ENCODE results near the gene CITED4. TPM values are rescaled to one million over a fixed set of nuclear protein-coding genes. Genes with fewer than 3 reads are reported as not detected.

Gene CITED4
- total RNA-seq = 10 to 100 TPM; 17.2 to 23.6 TPM
- total RNA-seq = 8.7 to 11.3 reads per million in 2 donors

GRCh38 chr1:40862008-40862863, at the start of gene CITED4:
Gene CITED4 (minus strand): TSS chr1:40862363. CDS start chr1:40862127, 236 bp downstream.
- H3K27ac Mint-ChIP-seq = peak within 1 kb of the TSS; percentile 75
- H3K4me1 Mint-ChIP-seq = peaks cover 9% of the 10 kb centered on the region
- no peaks in the 10 kb centered on the region for H3K36me3 Mint-ChIP-seq (ENCODE audit: low read depth)
- ATAC-seq = peak; percentile 96
- H3K27me3 Mint-ChIP-seq = no peaks in the 10 kb centered on the region
- peak within 1 kb of the TSS; percentile 92 for H3K4me3 Mint-ChIP-seq
- peak; percentile 94 to 97 (median 95) for DNase-seq
- no peaks in the 10 kb centered on the region for H3K9me3 ChIP-seq (ENCODE audit: control insufficient read depth, low read length, poor library complexity, severe bottlenecking)

- Mint-ChIP-seq H3K4me1 (no peaks in the 10 kb centered on the region), H3K27ac (no peak overlapping the region), H3K27me3 (no peaks in the 10 kb centered on the region), H3K4me3 (no peak overlapping the region), H3K36me3 (ENCODE audit: low read depth) (no peaks in the 10 kb centered on the region)
- no peaks in the 10 kb centered on the region for H3K9me3 ChIP-seq (ENCODE audit: control insufficient read depth, low read length, poor library complexity, severe bottlenecking)
- DNase-seq = no peak
- ATAC-seq = no peak
Measured at GRCh38 chr1:40911105-40911504, 48.9 kb upstream of the CITED4 start.

- ATAC-seq (no peak), DNase-seq (no peak)
- no peaks in the 10 kb centered on the region for H3K27me3 Mint-ChIP-seq
- no peaks in the 10 kb centered on the region for H3K36me3 Mint-ChIP-seq (ENCODE audit: low read depth)
- no peaks in the 10 kb centered on the region for H3K9me3 ChIP-seq (ENCODE audit: control insufficient read depth, low read length, poor library complexity, severe bottlenecking)
- no peak overlapping the region for H3K4me3 Mint-ChIP-seq
- no peak overlapping the region for H3K27ac Mint-ChIP-seq
- H3K4me1 Mint-ChIP-seq = no peaks in the 10 kb centered on the region
Measured at GRCh38 chr1:40909281-40909680, 47.1 kb upstream of the CITED4 start.

GRCh38 chr1:40908350-40908749, 46.2 kb upstream of the CITED4 start:
- ATAC-seq (no peak), DNase-seq (no peak)
- Mint-ChIP-seq H3K4me1 (no peaks in the 10 kb centered on the region), H3K4me3 (no peak overlapping the region), H3K27ac (no peak overlapping the region), H3K36me3 (ENCODE audit: low read depth) (no peaks in the 10 kb centered on the region), H3K27me3 (no peaks in the 10 kb centered on the region)
- H3K9me3 ChIP-seq (ENCODE audit: control insufficient read depth, low read length, poor library complexity, severe bottlenecking) = no peaks in the 10 kb centered on the region

GRCh38 chr1:40907899-40908298, 45.7 kb upstream of the CITED4 start:
- no peaks in the 10 kb centered on the region for H3K4me1 Mint-ChIP-seq
- DNase-seq (no peak), ATAC-seq (no peak)
- no peaks in the 10 kb centered on the region for H3K9me3 ChIP-seq (ENCODE audit: control insufficient read depth, low read length, poor library complexity, severe bottlenecking)
- no peak overlapping the region for H3K4me3 Mint-ChIP-seq
- no peak overlapping the region for H3K27ac Mint-ChIP-seq
- H3K27me3 Mint-ChIP-seq = no peaks in the 10 kb centered on the region
- no peaks in the 10 kb centered on the region for H3K36me3 Mint-ChIP-seq (ENCODE audit: low read depth)

- Mint-ChIP-seq H3K4me1 (no peaks in the 10 kb centered on the region), H3K36me3 (ENCODE audit: low read depth) (no peaks in the 10 kb centered on the region), H3K27ac (no peak overlapping the region), H3K4me3 (no peak overlapping the region), H3K27me3 (no peaks in the 10 kb centered on the region)
- H3K9me3 ChIP-seq (ENCODE audit: control insufficient read depth, low read length, poor library complexity, severe bottlenecking) = no peaks in the 10 kb centered on the region
- no peak for ATAC-seq
- no peak for DNase-seq
Measured at GRCh38 chr1:40906781-40907400, 44.7 kb upstream of the CITED4 start.

- no peaks in the 10 kb centered on the region for H3K4me1 Mint-ChIP-seq
- no peaks in the 10 kb centered on the region for H3K27me3 Mint-ChIP-seq
- H3K9me3 ChIP-seq (ENCODE audit: control insufficient read depth, low read length, poor library complexity, severe bottlenecking) = no peaks in the 10 kb centered on the region
- H3K4me3 Mint-ChIP-seq = no peak overlapping the region
- H3K36me3 Mint-ChIP-seq (ENCODE audit: low read depth) = no peaks in the 10 kb centered on the region
- ATAC-seq (no peak), DNase-seq (no peak)
- no peak overlapping the region for H3K27ac Mint-ChIP-seq
Measured at GRCh38 chr1:40905061-40905460, 42.9 kb upstream of the CITED4 start.

- Mint-ChIP-seq H3K27ac (no peak overlapping the region), H3K4me3 (no peak overlapping the region), H3K27me3 (no peaks in the 10 kb centered on the region), H3K4me1 (no peaks in the 10 kb centered on the region), H3K36me3 (ENCODE audit: low read depth) (no peaks in the 10 kb centered on the region)
- DNase-seq (no peak), ATAC-seq (no peak)
- no peaks in the 10 kb centered on the region for H3K9me3 ChIP-seq (ENCODE audit: control insufficient read depth, low read length, poor library complexity, severe bottlenecking)
Measured at GRCh38 chr1:40903106-40903505, 40.9 kb upstream of the CITED4 start.

- Mint-ChIP-seq H3K4me1 (no peaks in the 10 kb centered on the region), H3K27ac (no peak overlapping the region), H3K4me3 (no peak overlapping the region), H3K27me3 (no peaks in the 10 kb centered on the region), H3K36me3 (ENCODE audit: low read depth) (no peaks in the 10 kb centered on the region)
- DNase-seq (no peak), ATAC-seq (no peak)
- no peaks in the 10 kb centered on the region for H3K9me3 ChIP-seq (ENCODE audit: control insufficient read depth, low read length, poor library complexity, severe bottlenecking)
Measured at GRCh38 chr1:40901886-40902852, 40.0 kb upstream of the CITED4 start.

GRCh38 chr1:40899230-40899870, 37.2 kb upstream of the CITED4 start:
- Mint-ChIP-seq H3K27me3 (no peaks in the 10 kb centered on the region), H3K4me1 (no peaks in the 10 kb centered on the region), H3K4me3 (no peak overlapping the region), H3K27ac (no peak overlapping the region), H3K36me3 (ENCODE audit: low read depth) (no peaks in the 10 kb centered on the region)
- peaks cover under 1% of the 10 kb centered on the region for H3K9me3 ChIP-seq (ENCODE audit: control insufficient read depth, low read length, poor library complexity, severe bottlenecking)
- no peak for ATAC-seq
- DNase-seq = no peak

- ATAC-seq = no peak
- DNase-seq = no peak
Measured at GRCh38 chr1:40898431-40898901, 36.3 kb upstream of the CITED4 start.

GRCh38 chr1:40897513-40897912, 35.4 kb upstream of the CITED4 start:
- no peaks in the 10 kb centered on the region for H3K36me3 Mint-ChIP-seq (ENCODE audit: low read depth)
- ATAC-seq (no peak), DNase-seq (no peak)
- H3K9me3 ChIP-seq (ENCODE audit: control insufficient read depth, low read length, poor library complexity, severe bottlenecking) = peaks cover 3% of the 10 kb centered on the region
- H3K4me1 Mint-ChIP-seq = no peaks in the 10 kb centered on the region
- H3K27ac Mint-ChIP-seq = no peak overlapping the region
- H3K4me3 Mint-ChIP-seq = no peak overlapping the region
- no peaks in the 10 kb centered on the region for H3K27me3 Mint-ChIP-seq

More at GRCh38 chr1:40898431-40898901, 36.3 kb upstream of the CITED4 start:
- H3K36me3 Mint-ChIP-seq (ENCODE audit: low read depth) = no peaks in the 10 kb centered on the region
- no peaks in the 10 kb centered on the region for H3K27me3 Mint-ChIP-seq
- H3K27ac Mint-ChIP-seq = no peak overlapping the region
- H3K4me1 Mint-ChIP-seq = no peaks in the 10 kb centered on the region
- peaks cover 3% of the 10 kb centered on the region for H3K9me3 ChIP-seq (ENCODE audit: control insufficient read depth, low read length, poor library complexity, severe bottlenecking)
- H3K4me3 Mint-ChIP-seq = no peak overlapping the region

All from T-helper 17 cell (primary cell).